ENCODE data around the gene C6orf120.

DNA sequence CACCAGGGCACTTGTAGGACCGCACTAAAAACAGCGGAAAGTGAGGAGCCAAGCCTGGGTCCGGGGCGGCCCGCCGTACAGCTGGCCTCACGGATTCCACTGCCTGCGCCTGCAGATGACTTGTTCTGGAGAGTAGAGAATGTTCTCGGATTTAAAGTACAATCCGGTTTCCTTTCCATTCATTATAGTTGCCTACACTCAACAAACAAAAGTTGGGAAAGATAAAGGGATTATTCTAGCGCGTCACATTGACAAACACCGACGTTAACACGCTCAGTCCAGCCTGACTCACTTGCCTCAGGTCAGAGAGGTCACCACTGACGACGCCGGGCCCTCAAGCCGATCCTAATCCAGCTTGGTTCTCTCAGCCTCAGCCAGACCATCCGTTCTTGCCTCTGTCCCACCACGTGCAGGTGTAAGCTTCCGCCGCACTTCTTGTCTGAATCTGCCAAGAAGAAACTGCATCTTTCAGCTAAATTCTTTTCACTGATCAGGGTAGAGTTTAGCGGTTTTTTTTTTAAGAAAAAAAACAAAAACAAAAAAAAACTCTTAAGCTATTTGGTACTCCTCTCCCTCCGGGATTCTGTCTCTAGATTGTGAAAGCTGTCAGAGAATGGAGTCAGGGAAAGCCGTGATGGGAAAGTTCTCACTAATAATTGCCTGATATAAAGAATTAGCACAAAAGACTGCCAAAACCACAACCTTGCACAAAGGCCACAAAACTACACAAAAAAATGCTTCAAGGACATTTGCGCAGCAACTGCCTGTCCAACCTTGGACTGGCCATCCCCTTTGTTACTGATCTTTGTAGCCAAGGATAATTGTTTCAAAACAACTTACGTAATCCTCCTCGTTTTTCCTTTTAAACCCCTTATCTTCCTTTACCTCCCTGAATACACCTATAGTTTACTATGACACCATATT is 23.5 kb downstream of the C6orf120 start:
- TF ChIP-seq, protein P1, sequence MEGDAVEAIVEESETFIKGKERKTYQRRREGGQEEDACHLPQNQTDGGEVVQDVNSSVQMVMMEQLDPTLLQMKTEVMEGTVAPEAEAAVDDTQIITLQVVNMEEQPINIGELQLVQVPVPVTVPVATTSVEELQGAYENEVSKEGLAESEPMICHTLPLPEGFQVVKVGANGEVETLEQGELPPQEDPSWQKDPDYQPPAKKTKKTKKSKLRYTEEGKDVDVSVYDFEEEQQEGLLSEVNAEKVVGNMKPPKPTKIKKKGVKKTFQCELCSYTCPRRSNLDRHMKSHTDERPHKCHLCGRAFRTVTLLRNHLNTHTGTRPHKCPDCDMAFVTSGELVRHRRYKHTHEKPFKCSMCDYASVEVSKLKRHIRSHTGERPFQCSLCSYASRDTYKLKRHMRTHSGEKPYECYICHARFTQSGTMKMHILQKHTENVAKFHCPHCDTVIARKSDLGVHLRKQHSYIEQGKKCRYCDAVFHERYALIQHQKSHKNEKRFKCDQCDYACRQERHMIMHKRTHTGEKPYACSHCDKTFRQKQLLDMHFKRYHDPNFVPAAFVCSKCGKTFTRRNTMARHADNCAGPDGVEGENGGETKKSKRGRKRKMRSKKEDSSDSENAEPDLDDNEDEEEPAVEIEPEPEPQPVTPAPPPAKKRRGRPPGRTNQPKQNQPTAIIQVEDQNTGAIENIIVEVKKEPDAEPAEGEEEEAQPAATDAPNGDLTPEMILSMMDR (IDR thresholded peaks at IDR 0.05; ENCODE audit: low read length): no peak
- no peak for TF ChIP-seq EZH2 (optimal IDR thresholded peaks at IDR 0.05; ENCODE audit: low read depth, low read length)

Data from MM.1S (cell line).